ENCODE measurements around the gene RCSD1.

DNA sequence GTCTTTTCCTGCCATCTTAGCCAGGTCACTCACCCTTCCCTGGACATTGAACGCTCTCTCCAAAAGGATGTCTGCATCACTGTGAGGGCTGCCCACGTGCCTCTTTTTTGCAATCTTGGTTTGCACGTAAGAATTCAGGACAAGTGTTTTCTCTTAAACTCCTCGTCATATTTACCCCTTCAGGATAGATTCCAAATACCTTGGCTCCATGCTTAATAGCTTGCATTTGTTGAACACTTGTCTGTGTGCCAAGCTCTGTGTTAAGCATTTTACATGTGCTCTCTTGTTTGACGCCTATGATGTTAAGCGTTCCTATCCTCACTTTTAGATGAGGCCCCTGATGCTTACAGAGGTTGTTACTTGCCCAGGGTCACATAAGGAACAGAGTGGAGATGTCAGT, 29.8 kb downstream of the RCSD1 start:
- TF ChIP-seq, protein P1, sequence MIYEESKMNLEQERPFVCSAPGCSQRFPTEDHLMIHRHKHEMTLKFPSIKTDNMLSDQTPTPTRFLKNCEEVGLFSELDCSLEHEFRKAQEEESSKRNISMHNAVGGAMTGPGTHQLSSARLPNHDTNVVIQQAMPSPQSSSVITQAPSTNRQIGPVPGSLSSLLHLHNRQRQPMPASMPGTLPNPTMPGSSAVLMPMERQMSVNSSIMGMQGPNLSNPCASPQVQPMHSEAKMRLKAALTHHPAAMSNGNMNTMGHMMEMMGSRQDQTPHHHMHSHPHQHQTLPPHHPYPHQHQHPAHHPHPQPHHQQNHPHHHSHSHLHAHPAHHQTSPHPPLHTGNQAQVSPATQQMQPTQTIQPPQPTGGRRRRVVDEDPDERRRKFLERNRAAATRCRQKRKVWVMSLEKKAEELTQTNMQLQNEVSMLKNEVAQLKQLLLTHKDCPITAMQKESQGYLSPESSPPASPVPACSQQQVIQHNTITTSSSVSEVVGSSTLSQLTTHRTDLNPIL (CRISPR knock-in tag; IDR thresholded peaks at IDR 0.05; ENCODE audit: low read depth): no peak
- TF ChIP-seq SNAI2 (CRISPR knock-in tag; IDR thresholded peaks at IDR 0.05) (no peak), ARNTL (CRISPR knock-in tag; IDR thresholded peaks at IDR 0.05; ENCODE audit: borderline replicate concordance, low read depth) (no peak), ESRRG (CRISPR knock-in tag; IDR thresholded peaks at IDR 0.05) (no peak), RARB (CRISPR knock-in tag; IDR thresholded peaks at IDR 0.05) (no peak), TOX (CRISPR knock-in tag; IDR thresholded peaks at IDR 0.05; ENCODE audit: borderline replicate concordance) (no peak), TCF4 (CRISPR knock-in tag; IDR thresholded peaks at IDR 0.05; ENCODE audit: borderline replicate concordance) (no peak), GLIS3 (CRISPR knock-in tag; IDR thresholded peaks at IDR 0.05) (no peak), ZC3H10 (CRISPR knock-in tag; IDR thresholded peaks at IDR 0.05) (no peak), PPARA (CRISPR knock-in tag; IDR thresholded peaks at IDR 0.05; ENCODE audit: borderline replicate concordance) (no peak)
- TF ChIP-seq, protein P2, sequence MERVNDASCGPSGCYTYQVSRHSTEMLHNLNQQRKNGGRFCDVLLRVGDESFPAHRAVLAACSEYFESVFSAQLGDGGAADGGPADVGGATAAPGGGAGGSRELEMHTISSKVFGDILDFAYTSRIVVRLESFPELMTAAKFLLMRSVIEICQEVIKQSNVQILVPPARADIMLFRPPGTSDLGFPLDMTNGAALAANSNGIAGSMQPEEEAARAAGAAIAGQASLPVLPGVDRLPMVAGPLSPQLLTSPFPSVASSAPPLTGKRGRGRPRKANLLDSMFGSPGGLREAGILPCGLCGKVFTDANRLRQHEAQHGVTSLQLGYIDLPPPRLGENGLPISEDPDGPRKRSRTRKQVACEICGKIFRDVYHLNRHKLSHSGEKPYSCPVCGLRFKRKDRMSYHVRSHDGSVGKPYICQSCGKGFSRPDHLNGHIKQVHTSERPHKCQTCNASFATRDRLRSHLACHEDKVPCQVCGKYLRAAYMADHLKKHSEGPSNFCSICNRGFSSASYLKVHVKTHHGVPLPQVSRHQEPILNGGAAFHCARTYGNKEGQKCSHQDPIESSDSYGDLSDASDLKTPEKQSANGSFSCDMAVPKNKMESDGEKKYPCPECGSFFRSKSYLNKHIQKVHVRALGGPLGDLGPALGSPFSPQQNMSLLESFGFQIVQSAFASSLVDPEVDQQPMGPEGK (CRISPR knock-in tag; IDR thresholded peaks at IDR 0.05; ENCODE audit: borderline replicate concordance): no peak

All from SK-N-SH treated with all-trans-retinoic acid at 6 μM for 48 hours (cell line).